ENCODE measurements around the gene TSKU.
"Not testable (repeated sequence)": the region's sequence is repeated elsewhere in the genome, so short reads cannot be mapped to it uniquely, and the experiment has no call there.

Gene TSKU

GRCh38 chr11:76801736-76802135 is 18.6 kb downstream of the TSKU start:
- no peak for DNase-seq (ENCODE audit: low spot score)

- DNase-seq (ENCODE audit: low spot score), result no peak
Measured at GRCh38 chr11:76802151-76802550, 19.0 kb downstream of the TSKU start.

GRCh38 chr11:76802621-76803020 is 19.5 kb downstream of the TSKU start:
- no peak for DNase-seq (ENCODE audit: low spot score)

- no peak for DNase-seq (ENCODE audit: low spot score)
Measured at GRCh38 chr11:76803023-76803422, 19.9 kb downstream of the TSKU start.

- DNase-seq (ENCODE audit: low spot score), result peak; percentile 39
Measured at GRCh38 chr11:76803811-76804600, 20.9 kb downstream of the TSKU start.

- DNase-seq (ENCODE audit: low spot score), result peak; percentile 59
Measured at GRCh38 chr11:76805206-76805913, 22.2 kb downstream of the TSKU start.

- no peak for DNase-seq (ENCODE audit: low spot score)
Measured at GRCh38 chr11:76806131-76806530, 23.0 kb downstream of the TSKU start.

GRCh38 chr11:76806608-76807205 is 23.6 kb downstream of the TSKU start:
- DNase-seq (ENCODE audit: low spot score), result no peak

- DNase-seq (ENCODE audit: low spot score), result peak; percentile 68
Measured at GRCh38 chr11:76807206-76807875, 24.2 kb downstream of the TSKU start.

- no peak for DNase-seq (ENCODE audit: low spot score)
Measured at GRCh38 chr11:76808171-76808570, 25.0 kb downstream of the TSKU start.

- DNase-seq (ENCODE audit: low spot score), result no peak
Measured at GRCh38 chr11:76808996-76809395, 25.8 kb downstream of the TSKU start.

- DNase-seq (ENCODE audit: low spot score), result peak; percentile 54
Measured at GRCh38 chr11:76810151-76810853, 27.1 kb downstream of the TSKU start.

- no peak for DNase-seq (ENCODE audit: low spot score)
Measured at GRCh38 chr11:76811259-76811658, 28.1 kb downstream of the TSKU start.

- no peak for DNase-seq (ENCODE audit: low spot score)
Measured at GRCh38 chr11:76814414-76814813, 31.3 kb downstream of the TSKU start.

GRCh38 chr11:76815678-76816077 is 32.5 kb downstream of the TSKU start:
- not testable (repeated sequence) for DNase-seq (ENCODE audit: low spot score)

- DNase-seq (ENCODE audit: low spot score), result no peak
Measured at GRCh38 chr11:76820184-76820566, 37.0 kb downstream of the TSKU start.

GRCh38 chr11:76821396-76821795 is 38.2 kb downstream of the TSKU start:
- not testable (repeated sequence) for DNase-seq (ENCODE audit: low spot score)

- DNase-seq (ENCODE audit: low spot score), result no peak
Measured at GRCh38 chr11:76822406-76822805, 39.2 kb downstream of the TSKU start.

- DNase-seq (ENCODE audit: low spot score), result no peak
Measured at GRCh38 chr11:76823481-76824028, 40.4 kb downstream of the TSKU start.

GRCh38 chr11:76824083-76824939 is 41.2 kb downstream of the TSKU start:
- DNase-seq (ENCODE audit: low spot score), result no peak
